ENCODE results near the gene RNF34. TPM values are rescaled to one million over a fixed set of nuclear protein-coding genes. Genes with fewer than 3 reads are reported as not detected.
A peak's percentile ranks its signal among the peaks of the same experiment; 100 is the strongest.

Gene RNF34
- polyA plus RNA-seq, 3 donors: 10.7 to 17.1 (median 12.7) TPM

DNA sequence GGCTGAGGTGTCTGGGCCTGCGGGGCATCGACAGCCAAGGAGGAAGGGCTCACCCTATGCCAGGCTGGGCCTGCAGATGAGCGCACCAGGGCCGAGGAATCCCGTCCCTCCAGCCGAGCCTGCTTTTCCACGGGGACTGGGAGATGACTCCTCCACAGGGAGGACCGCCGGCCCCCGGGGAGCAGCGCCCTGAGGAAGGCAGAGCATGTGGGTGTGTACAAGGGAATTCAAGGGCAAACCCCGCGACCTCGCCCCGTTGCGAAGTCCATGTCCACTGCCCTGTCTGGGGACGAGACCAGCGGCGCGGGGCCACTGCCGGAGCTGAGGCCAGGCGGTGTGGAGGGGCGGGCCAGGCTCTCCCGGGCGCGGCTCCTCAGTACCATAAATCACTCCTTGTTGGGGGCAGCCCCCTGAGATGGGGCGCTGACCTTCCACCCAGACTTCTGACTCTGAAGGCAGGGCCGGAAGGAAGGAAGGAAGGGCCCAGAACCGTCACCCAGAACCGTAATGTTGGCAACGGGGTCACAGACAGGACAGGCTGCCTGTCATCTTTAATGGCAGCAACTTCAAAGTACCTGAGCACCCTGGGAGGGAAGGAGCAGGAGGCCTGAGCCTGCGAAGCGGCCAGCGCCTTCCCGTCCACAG, 52.5 kb downstream of the RNF34 start:
- H3K27ac ChIP-seq (ENCODE audit: low read depth, low read length): no peak overlapping the region
- 36 to 73% (median 44%) methylated on average over 35 of the region's 35 CpGs for WGBS, 3 donors

GRCh38 chr12:121452985-121453360, 53.1 kb downstream of the RNF34 start:
- H3K27ac ChIP-seq (ENCODE audit: low read depth, low read length): no peak overlapping the region
- 85 to 96% (median 91%) methylated on average over 35 to 39 of the region's 39 CpGs for WGBS, 3 donors

DNA sequence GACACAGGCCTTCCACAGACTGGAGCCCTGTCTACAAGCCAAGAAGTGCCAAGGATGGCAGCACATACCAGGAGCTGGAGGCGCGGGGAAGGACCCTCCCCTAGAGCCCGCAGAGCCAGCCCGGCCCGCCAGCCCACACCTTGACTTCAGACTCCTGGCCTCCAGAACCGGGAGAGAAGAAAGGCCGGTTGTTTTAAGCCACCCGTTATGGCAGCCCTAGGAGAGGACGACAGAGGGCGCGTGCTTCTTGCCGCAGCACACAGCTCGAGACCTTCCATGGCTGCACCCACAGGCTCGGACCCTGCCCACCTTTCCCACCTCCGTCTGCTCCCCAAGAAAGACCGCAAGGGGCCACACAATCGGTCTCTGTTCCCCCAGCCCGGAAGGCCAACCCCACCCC, 53.7 kb downstream of the RNF34 start:
- no peak overlapping the region for H3K27ac ChIP-seq (ENCODE audit: low read depth, low read length)
- whole genome bisulfite sequencing, 3 donors: 90 to 96% (median 90%) methylated on average over 17 to 18 of the region's 18 CpGs

- 89 to 95% (median 90%) methylated on average over 6 of the region's 6 CpGs for WGBS, 3 donors
- no peak overlapping the region for H3K27ac ChIP-seq (ENCODE audit: low read depth, low read length)
These were observed 55.0 kb downstream of the RNF34 start for GRCh38 chr12:121454921-121455320.

DNA sequence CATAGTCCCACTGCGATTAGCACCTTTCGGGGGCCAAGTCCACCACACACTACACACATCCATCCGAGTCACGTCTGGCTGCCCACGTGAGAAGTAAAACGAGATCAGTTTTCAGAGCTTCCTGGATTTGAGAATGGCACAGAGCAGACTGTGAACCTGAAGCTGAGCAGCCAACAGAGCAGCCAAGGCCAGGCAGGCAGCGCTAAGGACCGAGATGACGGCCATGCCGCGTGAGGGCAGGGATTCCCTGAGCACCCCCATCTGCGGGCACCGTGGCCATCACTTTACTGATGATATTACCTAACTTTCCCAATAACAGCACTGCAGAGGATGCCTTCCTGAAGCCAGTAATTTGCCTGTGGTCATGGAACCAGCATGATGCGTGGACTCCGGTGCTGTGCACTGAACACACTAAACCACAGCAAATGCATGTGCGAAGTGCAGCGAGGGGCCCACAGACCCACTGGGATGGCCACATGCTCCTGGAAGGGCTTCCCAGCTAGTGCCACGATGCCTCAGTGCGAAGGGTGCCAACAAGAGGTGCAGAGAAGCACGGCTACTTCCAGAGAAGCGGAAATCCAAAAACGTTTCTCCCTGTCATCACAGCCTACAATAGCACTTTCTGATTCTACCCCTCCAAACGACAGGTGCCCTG, 56.0 kb downstream of the RNF34 start:
- H3K27ac ChIP-seq (ENCODE audit: low read depth, low read length): no peak overlapping the region
- whole genome bisulfite sequencing, 3 donors: 89 to 93% (median 89%) methylated on average over 23 of the region's 23 CpGs

- WGBS, 3 donors: 80 to 89% (median 84%) methylated on average over 8 of the region's 8 CpGs
- H3K27ac ChIP-seq (ENCODE audit: low read depth, low read length): no peak overlapping the region
These were observed 56.6 kb downstream of the RNF34 start for GRCh38 chr12:121456551-121456950.

GRCh38 chr12:121461048-121461447, 61.1 kb downstream of the RNF34 start:
- WGBS, 3 donors: 79 to 91% (median 89%) methylated on average over 5 of the region's 5 CpGs
- H3K27ac ChIP-seq (ENCODE audit: low read depth, low read length): no peak overlapping the region

GRCh38 chr12:121464331-121464730, 64.4 kb downstream of the RNF34 start:
- H3K27ac ChIP-seq (ENCODE audit: low read depth, low read length): no peak overlapping the region
- 92 to 97% (median 97%) methylated on average over 13 of the region's 13 CpGs for WGBS, 3 donors

- 9 to 15% (median 10%) methylated on average over 67 to 70 of the region's 70 CpGs for WGBS, 3 donors
- H3K27ac ChIP-seq (ENCODE audit: low read depth, low read length): no peak overlapping the region
These were observed 66.2 kb downstream of the RNF34 start for GRCh38 chr12:121465921-121466793.

GRCh38 chr12:121466794-121467637, 67.1 kb downstream of the RNF34 start:
- WGBS, 3 donors: 0 to 1% (median 0%) methylated on average over 83 to 137 of the region's 139 CpGs
- peak overlapping the region; percentile 72 for H3K27ac ChIP-seq (ENCODE audit: low read depth, low read length)

DNA sequence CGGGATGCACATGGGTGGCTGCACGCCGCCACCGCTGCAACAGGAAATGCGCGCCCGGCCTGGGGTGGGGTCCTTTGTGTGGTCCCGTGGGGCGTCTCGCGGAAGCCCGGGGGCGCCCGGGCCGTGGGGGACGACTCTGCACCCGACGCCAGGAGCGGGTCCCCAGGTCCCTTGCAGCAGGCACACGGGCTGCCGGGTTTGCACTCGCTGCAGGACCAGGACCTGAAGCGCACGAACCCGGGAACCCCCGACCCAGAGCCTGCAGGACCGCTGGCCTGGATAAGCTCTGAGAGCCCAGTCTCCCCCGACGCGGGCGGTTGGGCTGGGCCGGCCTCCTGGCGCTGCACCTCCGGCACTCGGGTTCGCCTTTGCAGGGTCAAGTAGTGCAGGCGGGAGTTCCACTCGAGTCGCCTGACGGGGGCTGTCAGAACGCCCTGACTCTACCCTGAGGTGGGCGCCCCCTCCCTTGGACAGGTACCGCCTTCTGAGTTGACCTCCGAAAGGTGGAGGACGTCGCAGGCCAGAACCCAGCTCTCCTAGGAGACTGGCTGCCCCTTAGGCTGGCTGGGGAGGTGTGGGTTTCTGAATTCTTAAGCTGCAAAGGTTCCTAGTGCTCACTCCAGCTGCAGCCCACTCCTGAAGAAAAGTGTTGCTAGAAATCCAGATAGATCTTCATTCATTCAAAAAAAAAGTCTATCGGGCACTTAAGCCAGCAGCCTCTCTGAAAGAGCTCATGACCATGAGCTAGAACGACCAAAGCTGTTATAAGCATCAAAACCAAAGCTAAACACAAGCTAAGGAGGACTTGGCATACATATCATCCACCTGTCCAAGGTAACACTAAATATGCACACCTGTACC, 68.0 kb downstream of the RNF34 start:
- H3K27ac ChIP-seq (ENCODE audit: low read depth, low read length): no peak overlapping the region
- WGBS, 3 donors: 8 to 11% (median 10%) methylated on average over 34 to 48 of the region's 48 CpGs

- WGBS, 3 donors: 57 to 71% (median 59%) methylated on average over 4 of the region's 4 CpGs
- H3K27ac ChIP-seq (ENCODE audit: low read depth, low read length): no peak overlapping the region
These were observed 68.5 kb downstream of the RNF34 start for GRCh38 chr12:121468499-121468801.

DNA sequence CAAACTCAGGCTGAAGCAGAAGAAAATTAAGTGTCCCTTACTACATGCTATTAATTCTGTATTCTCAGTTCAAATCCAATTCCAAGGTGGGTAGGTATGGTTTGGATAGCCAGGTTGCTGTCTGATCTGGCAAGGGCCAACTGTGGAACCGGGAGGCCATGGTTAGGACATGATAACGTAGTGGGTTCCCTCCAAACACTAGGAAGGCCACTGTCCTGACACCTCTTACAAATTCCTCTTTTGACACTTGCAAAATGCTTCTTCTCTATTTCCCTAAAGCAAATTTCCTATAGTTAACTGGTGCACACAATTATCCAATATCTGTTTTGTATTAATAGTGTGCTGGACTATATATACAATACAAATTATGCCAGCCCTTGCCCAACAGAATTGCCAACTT, 70.8 kb downstream of the RNF34 start:
- 51 to 86% (median 58%) methylated on average over 2 of the region's 2 CpGs for WGBS, 3 donors
- H3K27ac ChIP-seq (ENCODE audit: low read depth, low read length): no peak overlapping the region

GRCh38 chr12:121472150-121472905, 72.4 kb downstream of the RNF34 start:
- WGBS, 3 donors: 45 to 87% (median 81%) methylated on average over 7 of the region's 7 CpGs
- H3K27ac ChIP-seq (ENCODE audit: low read depth, low read length): no peak overlapping the region

Data from adipose tissue (tissue), 3 donors.